Measurements from ENCODE around the gene CRBN.

DNA sequence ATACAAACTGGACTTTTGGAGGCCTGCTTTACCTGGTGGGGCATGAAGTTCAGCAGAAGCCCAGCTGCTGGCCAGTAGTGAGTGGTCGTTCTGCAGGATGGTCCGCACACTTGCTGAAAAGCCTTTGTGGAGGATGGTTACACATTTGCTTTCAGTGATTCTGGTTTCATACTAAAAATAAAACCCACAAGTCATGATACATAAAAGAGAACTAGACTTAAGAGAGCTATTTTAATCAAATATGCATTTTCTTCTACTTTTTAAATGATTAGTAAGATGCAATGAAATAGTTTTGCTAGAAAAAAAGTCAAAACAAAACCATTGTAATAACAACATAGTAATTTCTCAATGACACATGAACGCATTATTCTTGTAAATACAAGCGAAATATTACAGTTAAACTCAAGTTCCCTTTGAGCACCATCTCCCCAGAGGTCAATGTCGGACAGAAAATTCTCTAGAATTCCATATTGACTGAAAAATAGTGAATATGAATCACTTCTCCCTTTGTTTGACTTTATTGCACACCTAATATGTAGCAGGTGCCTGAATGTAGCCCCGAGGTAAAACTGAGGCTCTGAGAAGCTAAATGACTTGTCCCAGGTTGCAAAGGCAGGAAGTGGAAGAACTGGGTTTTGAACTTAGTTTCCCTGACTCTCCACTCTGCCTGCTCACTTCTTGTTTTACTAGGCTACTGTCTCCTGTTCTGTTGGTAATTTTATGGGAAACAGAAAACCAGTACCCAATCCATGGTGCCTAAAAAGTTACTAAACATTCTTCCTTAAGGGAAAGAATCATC, 77.6 kb downstream of the CRBN start:
- TF ChIP-seq POLR2A (IDR thresholded peaks at IDR 0.05) (no peak), POLR2AphosphoS5 (IDR thresholded peaks at IDR 0.05) (no peak), EP300 (IDR thresholded peaks at IDR 0.05) (no peak)
- TF ChIP-seq, protein P1, sequence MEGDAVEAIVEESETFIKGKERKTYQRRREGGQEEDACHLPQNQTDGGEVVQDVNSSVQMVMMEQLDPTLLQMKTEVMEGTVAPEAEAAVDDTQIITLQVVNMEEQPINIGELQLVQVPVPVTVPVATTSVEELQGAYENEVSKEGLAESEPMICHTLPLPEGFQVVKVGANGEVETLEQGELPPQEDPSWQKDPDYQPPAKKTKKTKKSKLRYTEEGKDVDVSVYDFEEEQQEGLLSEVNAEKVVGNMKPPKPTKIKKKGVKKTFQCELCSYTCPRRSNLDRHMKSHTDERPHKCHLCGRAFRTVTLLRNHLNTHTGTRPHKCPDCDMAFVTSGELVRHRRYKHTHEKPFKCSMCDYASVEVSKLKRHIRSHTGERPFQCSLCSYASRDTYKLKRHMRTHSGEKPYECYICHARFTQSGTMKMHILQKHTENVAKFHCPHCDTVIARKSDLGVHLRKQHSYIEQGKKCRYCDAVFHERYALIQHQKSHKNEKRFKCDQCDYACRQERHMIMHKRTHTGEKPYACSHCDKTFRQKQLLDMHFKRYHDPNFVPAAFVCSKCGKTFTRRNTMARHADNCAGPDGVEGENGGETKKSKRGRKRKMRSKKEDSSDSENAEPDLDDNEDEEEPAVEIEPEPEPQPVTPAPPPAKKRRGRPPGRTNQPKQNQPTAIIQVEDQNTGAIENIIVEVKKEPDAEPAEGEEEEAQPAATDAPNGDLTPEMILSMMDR (IDR thresholded peaks at IDR 0.05): no peak
